ENCODE results near the gene SORCS2.

DNA sequence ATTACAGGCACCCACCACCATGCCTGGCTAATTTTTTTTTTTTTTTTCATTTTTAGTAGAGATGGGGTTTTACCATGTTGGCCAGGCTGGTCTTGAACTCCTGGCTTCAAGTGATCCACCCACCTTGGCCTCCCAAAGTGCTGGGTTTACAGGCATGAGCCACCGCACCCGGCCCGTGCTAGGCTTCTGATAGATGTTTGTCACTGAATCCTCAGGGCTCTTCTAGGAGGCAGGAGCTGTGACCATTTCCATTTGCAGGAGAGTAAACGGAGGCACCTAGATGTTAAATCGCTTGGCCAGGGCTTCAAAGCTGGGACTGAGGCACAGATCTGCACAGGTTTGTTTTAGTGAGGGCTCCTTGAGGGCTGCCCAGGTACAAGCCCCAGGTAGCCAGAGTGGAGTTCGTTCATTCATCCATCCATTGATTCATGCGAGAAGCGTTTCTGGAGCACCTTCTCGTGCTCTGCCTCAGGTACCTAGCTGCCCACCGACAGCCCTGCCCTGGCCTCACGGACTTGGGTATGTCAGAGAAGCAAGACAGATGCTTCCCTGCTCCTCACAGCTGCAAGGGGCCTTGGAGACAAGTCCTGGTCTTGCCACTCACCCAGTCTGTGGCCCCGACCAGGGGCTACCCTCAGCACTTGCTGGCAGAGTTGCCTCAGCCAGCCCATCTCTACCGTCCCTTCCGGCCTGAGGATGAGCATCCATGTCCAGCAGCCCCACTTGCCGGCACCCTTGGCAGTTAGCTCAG, 136.0 kb downstream of the SORCS2 start:
- TF ChIP-seq CTCF (IDR thresholded peaks at IDR 0.05) (no peak), POLR2A (IDR thresholded peaks at IDR 0.05) (no peak), POLR2AphosphoS5 (IDR thresholded peaks at IDR 0.05) (no peak)

All from prostate gland (tissue), 2 donors.